ENCODE results near the gene HTR5A. TPM values are rescaled to one million over a fixed set of nuclear protein-coding genes. Genes with fewer than 3 reads are reported as not detected.

HTR5A gene
- total RNA-seq, 1 donor from 2014 or later = not detected

DNA sequence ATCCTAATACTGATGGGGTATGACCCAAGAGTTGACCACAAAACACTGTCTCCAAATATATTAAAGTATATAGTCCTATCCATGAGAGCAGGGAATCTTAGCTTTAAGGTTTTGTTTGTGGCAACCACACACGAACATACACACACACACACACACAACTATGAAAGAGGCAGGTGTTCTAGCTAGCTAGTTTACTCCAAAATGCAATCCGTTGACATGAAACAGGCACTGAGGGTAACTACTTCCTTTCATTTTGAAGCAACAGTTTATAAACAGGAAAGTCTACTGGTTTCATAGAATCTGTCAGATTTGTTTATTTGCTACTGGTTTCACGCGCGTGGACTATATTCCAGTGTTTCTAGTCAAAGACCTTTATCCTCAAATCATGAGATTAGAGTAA lies 14.8 kb downstream of the HTR5A start:
- TF ChIP-seq, protein P1, sequence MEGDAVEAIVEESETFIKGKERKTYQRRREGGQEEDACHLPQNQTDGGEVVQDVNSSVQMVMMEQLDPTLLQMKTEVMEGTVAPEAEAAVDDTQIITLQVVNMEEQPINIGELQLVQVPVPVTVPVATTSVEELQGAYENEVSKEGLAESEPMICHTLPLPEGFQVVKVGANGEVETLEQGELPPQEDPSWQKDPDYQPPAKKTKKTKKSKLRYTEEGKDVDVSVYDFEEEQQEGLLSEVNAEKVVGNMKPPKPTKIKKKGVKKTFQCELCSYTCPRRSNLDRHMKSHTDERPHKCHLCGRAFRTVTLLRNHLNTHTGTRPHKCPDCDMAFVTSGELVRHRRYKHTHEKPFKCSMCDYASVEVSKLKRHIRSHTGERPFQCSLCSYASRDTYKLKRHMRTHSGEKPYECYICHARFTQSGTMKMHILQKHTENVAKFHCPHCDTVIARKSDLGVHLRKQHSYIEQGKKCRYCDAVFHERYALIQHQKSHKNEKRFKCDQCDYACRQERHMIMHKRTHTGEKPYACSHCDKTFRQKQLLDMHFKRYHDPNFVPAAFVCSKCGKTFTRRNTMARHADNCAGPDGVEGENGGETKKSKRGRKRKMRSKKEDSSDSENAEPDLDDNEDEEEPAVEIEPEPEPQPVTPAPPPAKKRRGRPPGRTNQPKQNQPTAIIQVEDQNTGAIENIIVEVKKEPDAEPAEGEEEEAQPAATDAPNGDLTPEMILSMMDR (conservative IDR thresholded peaks at IDR 0.05) = no peak
- Mint-ChIP-seq H3K4me1 (no peaks in the 10 kb centered on the region), H3K27me3 (ENCODE audit: low read depth) (peaks cover 58% of the 10 kb centered on the region), H3K27ac (ENCODE audit: unreplicated experiment) (no peak overlapping the region), H3K36me3 (ENCODE audit: low read depth) (no peaks in the 10 kb centered on the region), H3K4me3 (no peak overlapping the region), H3K9me3 (no peaks in the 10 kb centered on the region)
- DNase-seq (ENCODE audit: low read depth, low spot score) = no peak

DNA sequence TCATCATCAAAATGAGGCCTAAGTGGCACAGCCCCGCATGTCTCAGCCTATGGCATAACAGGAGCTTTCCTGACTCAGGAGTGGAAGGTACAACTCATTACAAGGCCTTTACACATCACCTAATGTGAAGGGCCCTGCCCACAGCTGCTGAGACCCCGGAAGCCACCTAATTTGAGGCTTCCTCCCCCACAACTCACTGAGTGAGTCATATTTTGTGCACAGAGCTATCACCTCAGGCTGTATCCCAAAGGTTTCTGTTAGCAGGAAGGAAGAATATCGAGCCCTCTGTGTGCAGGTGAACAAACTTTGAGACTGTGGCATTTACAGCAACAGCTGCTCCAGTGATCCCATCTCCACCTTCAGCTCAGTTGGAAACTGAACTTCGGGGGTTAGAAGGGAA lies 20.6 kb downstream of the HTR5A start:
- Mint-ChIP-seq H3K9me3 (peaks cover 4% of the 10 kb centered on the region), H3K36me3 (ENCODE audit: low read depth) (no peaks in the 10 kb centered on the region), H3K4me3 (no peak overlapping the region), H3K27ac (ENCODE audit: unreplicated experiment) (no peak overlapping the region), H3K4me1 (no peaks in the 10 kb centered on the region), H3K27me3 (ENCODE audit: low read depth) (peaks cover 33% of the 10 kb centered on the region)
- no peak for DNase-seq (ENCODE audit: low read depth, low spot score)
- TF ChIP-seq, protein P1 (conservative IDR thresholded peaks at IDR 0.05) = no peak

DNA sequence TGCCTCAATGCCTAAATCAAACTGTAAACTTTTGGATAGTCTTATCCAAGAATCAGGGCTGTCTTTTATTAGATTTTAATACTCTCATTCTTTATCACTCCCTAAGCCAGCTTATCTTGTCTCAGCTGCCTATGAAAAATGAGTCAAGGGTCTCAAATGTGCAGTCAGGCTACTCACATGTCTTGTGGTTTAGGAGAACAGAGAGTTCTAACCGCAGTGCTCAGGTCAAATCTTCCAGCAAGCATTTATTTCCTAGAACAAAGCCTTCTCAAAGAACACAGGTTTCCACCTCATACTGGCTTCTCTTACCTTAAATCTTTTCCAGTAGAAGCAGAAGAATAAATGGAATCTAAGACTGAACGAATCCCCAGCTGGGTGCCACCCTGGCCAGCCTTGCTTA lies 23.5 kb downstream of the HTR5A start:
- no peak overlapping the region for H3K27ac Mint-ChIP-seq (ENCODE audit: unreplicated experiment)
- no peak for DNase-seq (ENCODE audit: low read depth, low spot score)
- no peaks in the 10 kb centered on the region for H3K36me3 Mint-ChIP-seq (ENCODE audit: low read depth)
- TF ChIP-seq, protein P1 (conservative IDR thresholded peaks at IDR 0.05) = no peak
- H3K9me3 Mint-ChIP-seq = peaks cover 6% of the 10 kb centered on the region
- peaks cover 11% of the 10 kb centered on the region for H3K27me3 Mint-ChIP-seq (ENCODE audit: low read depth)
- no peaks in the 10 kb centered on the region for H3K4me1 Mint-ChIP-seq
- H3K4me3 Mint-ChIP-seq = no peak overlapping the region

DNA sequence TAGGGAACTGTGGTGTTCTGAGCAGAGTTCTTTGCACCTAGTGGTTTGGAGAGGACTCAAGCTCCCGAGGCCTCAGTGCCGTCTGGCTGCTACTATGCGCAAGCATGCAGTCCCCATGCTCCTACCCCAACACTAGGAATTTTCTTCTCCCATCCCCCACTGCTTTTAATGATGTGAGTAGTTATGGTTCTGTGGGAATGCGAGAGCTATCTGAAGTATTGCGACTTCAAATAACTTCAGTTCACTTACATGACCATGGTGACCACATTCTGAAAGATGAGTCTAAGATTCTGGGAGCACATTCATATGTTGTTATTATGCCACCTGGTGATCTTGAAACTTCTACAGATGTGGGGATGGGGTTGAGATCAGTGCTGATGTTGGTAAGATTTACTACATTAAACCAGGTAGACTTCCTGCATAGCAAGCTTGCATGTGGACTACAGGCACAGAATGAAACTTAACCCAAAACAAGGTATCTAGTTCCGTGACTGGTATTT lies 24.6 kb downstream of the HTR5A start:
- TF ChIP-seq, protein P1 (conservative IDR thresholded peaks at IDR 0.05) = no peak
- Mint-ChIP-seq H3K36me3 (ENCODE audit: low read depth) (no peaks in the 10 kb centered on the region), H3K9me3 (peaks cover 6% of the 10 kb centered on the region), H3K4me3 (no peak overlapping the region), H3K27ac (ENCODE audit: unreplicated experiment) (no peak overlapping the region), H3K27me3 (ENCODE audit: low read depth) (peaks cover 15% of the 10 kb centered on the region), H3K4me1 (no peaks in the 10 kb centered on the region)
- no peak for DNase-seq (ENCODE audit: low read depth, low spot score)

DNA sequence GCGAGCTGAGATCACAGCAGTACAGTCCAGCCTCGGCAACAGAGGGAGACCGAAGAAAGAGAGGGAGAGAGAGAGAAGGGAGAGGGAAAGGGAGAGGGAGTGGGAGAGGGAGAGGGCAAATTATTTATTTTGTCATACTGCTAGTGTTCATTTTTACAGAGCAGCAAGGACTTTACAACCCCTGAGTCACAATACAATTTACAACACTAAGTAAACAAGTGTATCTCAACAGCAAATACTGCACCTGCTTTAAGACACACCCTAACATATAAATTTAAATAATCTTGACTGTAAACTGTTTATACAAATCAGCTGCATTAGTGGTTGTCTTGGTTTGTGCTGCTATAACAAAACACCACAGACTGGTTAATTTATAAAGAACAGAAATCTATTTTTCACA lies 27.2 kb downstream of the HTR5A start:
- Mint-ChIP-seq H3K4me3 (no peak overlapping the region), H3K4me1 (no peaks in the 10 kb centered on the region), H3K27ac (ENCODE audit: unreplicated experiment) (no peak overlapping the region), H3K9me3 (peaks cover 6% of the 10 kb centered on the region), H3K36me3 (ENCODE audit: low read depth) (no peaks in the 10 kb centered on the region), H3K27me3 (ENCODE audit: low read depth) (peaks cover 15% of the 10 kb centered on the region)
- TF ChIP-seq, protein P1 (conservative IDR thresholded peaks at IDR 0.05) = no peak
- no peak for DNase-seq (ENCODE audit: low read depth, low spot score)

DNA sequence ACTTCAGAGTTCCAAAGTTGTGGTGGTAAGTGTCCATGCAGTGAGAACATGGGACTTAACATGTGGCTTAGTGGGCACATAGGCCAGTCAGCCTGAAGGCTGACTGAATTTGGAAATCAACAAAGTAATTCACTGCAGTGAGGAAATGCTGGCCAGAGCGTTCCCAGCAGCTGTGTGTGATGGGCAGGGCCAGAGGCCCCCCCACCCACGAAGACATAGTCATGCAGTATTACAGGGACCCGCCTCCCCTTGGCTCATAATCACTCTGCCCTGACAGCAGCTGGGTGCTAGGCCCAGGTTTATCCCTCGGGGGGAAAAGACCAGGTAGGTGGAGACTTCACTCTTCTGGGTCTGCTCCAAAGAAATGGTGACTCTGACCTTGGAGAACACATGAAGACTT lies 33.7 kb downstream of the HTR5A start:
- Mint-ChIP-seq H3K27ac (ENCODE audit: unreplicated experiment) (no peak overlapping the region), H3K36me3 (ENCODE audit: low read depth) (no peaks in the 10 kb centered on the region), H3K4me3 (no peak overlapping the region), H3K4me1 (no peaks in the 10 kb centered on the region), H3K9me3 (no peaks in the 10 kb centered on the region), H3K27me3 (ENCODE audit: low read depth) (peaks cover 30% of the 10 kb centered on the region)
- TF ChIP-seq, protein P1 (conservative IDR thresholded peaks at IDR 0.05) = no peak
- DNase-seq (ENCODE audit: low read depth, low spot score) = no peak

Measured in neural crest cell (in vitro differentiated cells).